HG02610 (cell line): ENCODE measurements around the gene VLDLR.
A peak's percentile ranks its signal among the peaks of the same experiment; 100 is the strongest.

Experiments
- ATAC-seq: cut with Tn5 transposase; IDR thresholded peaks from one replicate; pipeline ENCODE4 v1.9.1; 2021; ENCODE audit warnings: mild to moderate bottlenecking, moderate library complexity; ENCODE audit not compliant: unreplicated experiment

VLDLR gene

DNA sequence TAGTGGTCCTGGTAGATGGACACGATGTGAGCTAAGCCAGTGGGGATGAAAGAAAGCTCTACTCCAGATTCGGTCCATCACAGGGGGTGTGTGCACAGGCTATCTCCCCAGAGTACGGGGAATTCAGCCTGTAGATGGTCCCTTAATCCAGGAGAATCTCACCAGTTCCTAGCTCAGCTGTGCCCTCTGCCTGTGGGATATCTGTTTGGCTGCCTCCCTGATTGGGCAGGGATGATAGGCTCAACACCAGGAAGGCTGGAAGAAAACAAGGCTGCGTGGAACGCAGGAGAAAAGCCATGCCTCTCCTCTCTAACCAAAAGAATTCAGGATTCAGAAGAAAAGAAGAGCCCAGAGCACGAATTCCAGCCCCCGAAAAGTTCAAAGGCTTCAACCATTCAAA, 40.9 kb downstream of the VLDLR start:
- ATAC-seq = no peak

DNA sequence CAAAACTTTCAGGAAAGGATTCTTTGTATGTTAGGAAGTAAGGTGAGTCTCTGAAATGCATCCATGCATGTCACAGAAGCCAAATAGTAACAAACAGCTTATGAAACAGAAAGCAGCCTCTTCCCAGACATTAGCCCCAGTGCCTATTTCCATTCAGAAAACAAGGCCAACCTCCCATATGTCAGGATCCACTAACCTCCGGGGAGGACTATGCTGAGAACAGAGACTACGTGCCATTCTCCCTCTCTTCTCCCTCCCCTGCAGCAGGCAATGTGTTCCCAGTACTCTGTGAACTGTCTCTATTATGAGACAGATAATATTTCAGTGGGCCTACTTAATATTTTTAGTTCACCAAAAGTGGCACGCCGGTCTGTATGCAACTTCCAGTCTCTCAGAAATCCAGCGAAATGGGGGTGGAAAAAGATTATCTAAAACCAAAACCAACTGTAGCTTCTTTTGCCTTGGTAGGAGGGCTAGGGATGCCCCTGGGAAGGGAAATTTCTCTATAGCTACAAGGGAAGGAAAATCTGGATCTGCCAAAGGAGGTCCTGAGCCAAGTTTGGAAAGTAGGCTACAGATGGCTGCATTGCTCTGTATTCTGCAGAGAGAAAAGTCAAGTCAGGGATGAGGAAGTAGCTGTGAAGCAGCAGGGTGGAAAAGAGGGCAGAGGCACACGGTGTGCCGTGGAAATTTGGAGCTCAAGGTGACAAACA, 42.0 kb downstream of the VLDLR start:
- no peak for ATAC-seq

DNA sequence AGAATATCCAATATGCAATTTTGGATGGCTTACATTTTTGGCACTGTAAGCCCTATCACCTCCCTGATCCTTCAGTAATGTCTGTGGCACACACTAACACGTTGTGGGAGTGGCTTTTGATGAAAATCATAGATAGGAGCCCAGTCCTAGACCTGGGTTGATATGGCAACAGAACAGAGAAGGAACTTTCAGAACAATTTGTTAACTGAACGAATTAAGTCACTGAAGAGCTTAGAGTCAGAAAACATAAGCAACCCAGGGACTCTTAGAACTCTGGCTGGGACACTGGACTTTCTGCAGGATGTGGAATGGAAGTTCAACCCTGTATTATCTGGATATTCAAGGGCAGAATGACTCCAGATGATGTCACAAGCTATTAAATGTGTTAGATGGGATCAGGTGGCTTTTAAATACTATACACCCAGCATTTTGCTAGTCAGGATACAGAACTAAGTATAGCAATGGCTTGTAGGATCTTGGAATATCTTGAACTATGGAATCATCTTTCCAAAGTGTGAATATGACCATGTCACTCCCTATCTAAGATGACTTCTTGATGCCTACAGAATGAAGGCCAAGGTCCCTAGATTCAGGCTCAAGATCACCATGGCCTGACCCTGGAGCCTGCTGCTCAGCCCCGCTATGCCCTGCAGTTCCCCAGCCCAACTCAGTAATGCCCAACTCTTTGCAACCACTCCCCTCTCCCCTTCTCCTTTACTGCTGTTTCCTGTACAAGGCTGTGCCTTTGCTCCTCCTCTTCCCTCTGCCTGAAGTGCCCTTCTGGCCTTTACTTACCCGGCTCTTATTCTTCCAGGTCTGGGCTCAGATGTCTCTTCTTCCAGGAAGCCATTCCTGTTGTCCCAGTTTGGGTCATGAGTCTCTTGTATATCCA, 42.8 kb downstream of the VLDLR start:
- ATAC-seq = no peak

GRCh38 chr9:2666569-2666968, 45.0 kb downstream of the VLDLR start:
- no peak for ATAC-seq

GRCh38 chr9:2673161-2673560, 51.6 kb downstream of the VLDLR start:
- ATAC-seq = no peak

- no peak for ATAC-seq
Observed at GRCh38 chr9:2674141-2674824, 52.7 kb downstream of the VLDLR start.

DNA sequence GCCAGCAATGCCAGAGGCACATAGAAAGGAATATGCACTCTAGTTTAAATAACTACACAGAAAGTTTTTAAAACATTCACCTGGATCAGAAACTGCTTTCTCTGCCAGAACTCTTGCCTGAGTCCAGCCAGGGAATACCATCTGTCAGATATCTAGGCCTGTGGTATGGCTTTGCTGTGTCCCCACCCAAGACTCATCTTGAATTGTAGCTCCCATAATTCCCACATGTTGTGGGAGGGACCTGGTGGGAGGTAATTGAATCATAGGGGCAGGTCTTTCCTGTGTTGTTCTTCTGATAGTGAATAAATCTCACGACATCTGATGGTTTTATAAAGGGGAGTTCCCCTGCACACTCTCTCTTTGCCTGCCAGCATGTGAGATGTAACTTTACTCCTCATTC, 54.2 kb downstream of the VLDLR start:
- ATAC-seq = no peak

DNA sequence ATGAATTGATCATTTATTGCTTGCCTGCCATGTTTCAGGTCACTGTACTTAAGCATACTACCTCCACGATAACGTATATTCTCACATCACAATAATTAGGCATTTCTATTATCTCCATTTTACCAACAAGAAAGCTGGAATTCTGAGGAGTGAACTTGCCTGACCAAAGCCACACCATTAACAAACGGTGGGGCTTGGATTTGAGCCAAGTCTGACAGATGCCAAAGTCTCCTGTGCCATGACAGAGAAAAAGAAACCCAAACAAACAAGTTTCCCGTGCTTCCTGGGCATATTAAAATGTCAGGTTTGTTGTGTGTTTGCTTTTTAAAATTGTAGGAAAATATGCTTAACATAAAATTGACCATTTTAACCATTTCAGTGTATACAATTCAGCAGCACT, 54.9 kb downstream of the VLDLR start:
- no peak for ATAC-seq

GRCh38 chr9:2677915-2678889, 56.6 kb downstream of the VLDLR start:
- no peak for ATAC-seq

DNA sequence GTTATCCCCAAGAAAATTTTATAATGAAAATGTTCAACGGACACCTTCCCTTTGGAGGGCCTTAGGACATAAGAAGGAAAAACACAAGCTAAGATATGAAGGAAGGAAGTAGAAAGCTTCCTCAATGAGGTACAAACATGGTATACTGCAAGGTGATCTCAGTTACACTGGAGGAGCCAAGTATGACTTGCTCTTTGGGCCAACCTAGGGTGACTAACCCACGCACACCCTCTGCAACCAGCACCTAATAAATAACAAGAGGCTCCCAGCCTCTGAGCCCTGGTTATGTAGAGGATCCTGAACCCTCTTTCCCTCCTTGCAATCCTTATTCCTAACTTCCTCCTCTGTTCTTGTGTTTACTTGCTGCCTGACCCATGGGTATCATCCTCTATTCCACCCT, 57.4 kb downstream of the VLDLR start:
- no peak for ATAC-seq

GRCh38 chr9:2681981-2682380, 60.4 kb downstream of the VLDLR start:
- no peak for ATAC-seq

GRCh38 chr9:2686911-2687310, 65.3 kb downstream of the VLDLR start:
- no peak for ATAC-seq

DNA sequence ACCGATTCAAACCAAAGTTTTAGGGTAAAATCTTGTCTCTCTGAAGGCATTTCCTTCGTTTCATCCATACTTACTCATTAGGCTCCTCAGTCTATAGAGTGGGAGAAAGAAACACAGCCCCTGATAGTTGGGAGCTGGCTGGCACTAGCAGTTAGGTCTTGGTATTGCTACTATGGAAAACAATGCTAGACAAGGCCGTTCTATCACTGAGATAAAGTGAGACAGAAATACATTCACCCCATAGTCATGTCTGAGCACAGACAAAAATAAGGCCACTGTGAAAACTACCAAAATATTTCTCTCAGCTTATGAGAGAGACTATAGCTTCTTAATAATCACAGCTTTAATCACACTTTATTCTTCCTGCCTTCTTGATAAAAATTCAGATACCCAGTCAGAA, 67.0 kb downstream of the VLDLR start:
- ATAC-seq = no peak

GRCh38 chr9:2691212-2691611, 69.6 kb downstream of the VLDLR start:
- ATAC-seq = no peak

DNA sequence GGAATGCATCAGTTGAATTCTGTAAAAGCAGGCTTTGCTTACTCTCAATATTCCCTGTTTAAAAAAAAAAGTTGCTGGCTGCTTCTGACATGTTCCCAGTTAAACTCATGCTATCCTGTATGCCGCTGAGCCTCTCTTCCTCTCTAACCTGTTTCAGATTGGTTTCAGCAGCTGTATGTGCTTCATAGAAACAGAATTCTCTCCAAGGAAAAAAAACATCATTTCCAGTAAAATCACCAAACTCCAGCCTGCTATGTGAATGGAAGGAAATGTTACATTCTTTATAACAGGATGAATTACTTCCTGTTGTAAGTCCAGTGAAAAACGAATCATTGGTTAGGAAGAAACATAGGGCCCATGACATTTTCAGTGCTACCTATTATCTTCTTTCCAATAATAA, 70.0 kb downstream of the VLDLR start:
- no peak for ATAC-seq

DNA sequence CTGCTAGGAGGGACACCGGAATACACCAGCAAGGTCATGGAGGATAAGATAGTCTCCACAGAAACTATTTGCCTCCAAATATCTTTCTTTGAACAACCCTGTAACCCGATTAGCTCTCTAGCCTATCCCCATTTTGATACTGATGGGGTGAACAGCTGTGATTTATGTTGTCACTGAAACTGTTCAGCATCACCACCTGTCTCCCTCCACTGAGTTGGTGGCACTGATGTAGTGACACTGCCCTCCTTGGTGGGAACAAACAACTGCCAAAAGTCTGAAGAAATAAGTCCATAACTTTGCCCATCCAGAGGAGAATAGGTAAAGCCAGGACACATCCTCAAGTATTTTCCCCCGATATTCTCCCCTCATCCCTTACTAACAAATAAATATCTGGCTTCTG, 71.5 kb downstream of the VLDLR start:
- ATAC-seq = no peak

- peak; percentile 95 for ATAC-seq
Observed at GRCh38 chr9:2697492-2697891, 75.9 kb downstream of the VLDLR start.

GRCh38 chr9:2700398-2700797, 78.8 kb downstream of the VLDLR start:
- no peak for ATAC-seq

- no peak for ATAC-seq
Observed at GRCh38 chr9:2700909-2701550, 79.4 kb downstream of the VLDLR start.

DNA sequence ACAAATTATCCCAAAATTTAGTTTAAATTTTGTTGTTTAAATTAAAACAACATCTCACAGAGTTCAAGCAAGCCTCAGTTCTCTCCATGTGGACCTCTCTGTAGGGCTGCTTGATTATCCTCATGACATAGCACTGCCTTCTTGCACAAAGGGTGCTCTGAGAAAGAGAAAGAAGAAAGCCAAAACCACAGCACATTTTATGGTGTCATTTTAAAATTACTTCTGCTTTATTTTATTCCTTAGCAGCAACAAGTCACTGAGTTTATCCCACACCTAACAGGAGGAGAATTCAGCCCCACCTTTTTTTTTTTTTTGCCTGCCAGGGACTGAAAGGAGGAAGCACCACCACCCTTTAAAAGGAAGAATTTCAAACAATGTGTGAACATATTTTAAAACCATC, 82.9 kb downstream of the VLDLR start:
- ATAC-seq = no peak
